ENCODE results near the gene FAM120A. TPM values are rescaled to one million over a fixed set of nuclear protein-coding genes. Genes with fewer than 3 reads are reported as not detected.

Gene FAM120A
- total RNA-seq: 116 and 185 TPM in 2 replicates

- peak within 1 kb of the TSS; percentile 84 for H3K4me3 ChIP-seq (ENCODE audit: low read depth, low read length)
- TF ChIP-seq, protein P1, sequence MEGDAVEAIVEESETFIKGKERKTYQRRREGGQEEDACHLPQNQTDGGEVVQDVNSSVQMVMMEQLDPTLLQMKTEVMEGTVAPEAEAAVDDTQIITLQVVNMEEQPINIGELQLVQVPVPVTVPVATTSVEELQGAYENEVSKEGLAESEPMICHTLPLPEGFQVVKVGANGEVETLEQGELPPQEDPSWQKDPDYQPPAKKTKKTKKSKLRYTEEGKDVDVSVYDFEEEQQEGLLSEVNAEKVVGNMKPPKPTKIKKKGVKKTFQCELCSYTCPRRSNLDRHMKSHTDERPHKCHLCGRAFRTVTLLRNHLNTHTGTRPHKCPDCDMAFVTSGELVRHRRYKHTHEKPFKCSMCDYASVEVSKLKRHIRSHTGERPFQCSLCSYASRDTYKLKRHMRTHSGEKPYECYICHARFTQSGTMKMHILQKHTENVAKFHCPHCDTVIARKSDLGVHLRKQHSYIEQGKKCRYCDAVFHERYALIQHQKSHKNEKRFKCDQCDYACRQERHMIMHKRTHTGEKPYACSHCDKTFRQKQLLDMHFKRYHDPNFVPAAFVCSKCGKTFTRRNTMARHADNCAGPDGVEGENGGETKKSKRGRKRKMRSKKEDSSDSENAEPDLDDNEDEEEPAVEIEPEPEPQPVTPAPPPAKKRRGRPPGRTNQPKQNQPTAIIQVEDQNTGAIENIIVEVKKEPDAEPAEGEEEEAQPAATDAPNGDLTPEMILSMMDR (IDR thresholded peaks at IDR 0.05; ENCODE audit: insufficient read depth, low read depth, low read length): no peak
- peak; percentile 80 for DNase-seq (ENCODE audit: low read depth)
Measured at GRCh38 chr9:93450945-93451815, at the start of gene FAM120A. FAM120A (plus strand) TSS chr9:93451685; CDS start chr9:93451916, 231 bp downstream.

DNA sequence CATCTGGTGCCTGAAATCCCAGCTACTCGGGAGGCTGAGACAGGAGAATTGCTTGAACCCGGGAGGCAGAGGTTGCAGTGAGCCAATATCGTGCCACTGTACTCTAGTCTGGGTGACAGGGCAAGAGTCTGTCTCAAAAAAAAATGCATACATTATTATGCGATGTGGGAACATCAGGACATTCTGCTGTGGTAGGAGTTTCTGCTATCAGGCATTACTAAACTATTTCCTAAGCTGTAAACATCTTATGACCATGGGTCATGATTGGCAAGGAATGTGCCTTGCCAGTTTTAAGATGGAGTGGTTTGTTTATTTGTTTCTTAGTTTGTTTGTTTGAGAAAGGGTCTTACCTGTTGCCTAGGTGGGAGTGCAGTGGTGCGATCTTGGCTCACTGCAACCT is 45.1 kb upstream of the FAM120A start:
- H3K4me3 ChIP-seq (ENCODE audit: low read depth, low read length): no peak overlapping the region
- no peak for DNase-seq (ENCODE audit: low read depth)
- TF ChIP-seq, protein P1 (IDR thresholded peaks at IDR 0.05; ENCODE audit: insufficient read depth, low read depth, low read length): no peak

- TF ChIP-seq, protein P1 (IDR thresholded peaks at IDR 0.05; ENCODE audit: insufficient read depth, low read depth, low read length): no peak
- DNase-seq (ENCODE audit: low read depth): no peak
- H3K4me3 ChIP-seq (ENCODE audit: low read depth, low read length): no peak overlapping the region
Measured at GRCh38 chr9:93413530-93413929, 38.0 kb upstream of the FAM120A start.

- H3K4me3 ChIP-seq (ENCODE audit: low read depth, low read length): no peak overlapping the region
- no peak for DNase-seq (ENCODE audit: low read depth)
- TF ChIP-seq, protein P1 (IDR thresholded peaks at IDR 0.05; ENCODE audit: insufficient read depth, low read depth, low read length): no peak
Measured at GRCh38 chr9:93415176-93415690, 36.3 kb upstream of the FAM120A start.

DNA sequence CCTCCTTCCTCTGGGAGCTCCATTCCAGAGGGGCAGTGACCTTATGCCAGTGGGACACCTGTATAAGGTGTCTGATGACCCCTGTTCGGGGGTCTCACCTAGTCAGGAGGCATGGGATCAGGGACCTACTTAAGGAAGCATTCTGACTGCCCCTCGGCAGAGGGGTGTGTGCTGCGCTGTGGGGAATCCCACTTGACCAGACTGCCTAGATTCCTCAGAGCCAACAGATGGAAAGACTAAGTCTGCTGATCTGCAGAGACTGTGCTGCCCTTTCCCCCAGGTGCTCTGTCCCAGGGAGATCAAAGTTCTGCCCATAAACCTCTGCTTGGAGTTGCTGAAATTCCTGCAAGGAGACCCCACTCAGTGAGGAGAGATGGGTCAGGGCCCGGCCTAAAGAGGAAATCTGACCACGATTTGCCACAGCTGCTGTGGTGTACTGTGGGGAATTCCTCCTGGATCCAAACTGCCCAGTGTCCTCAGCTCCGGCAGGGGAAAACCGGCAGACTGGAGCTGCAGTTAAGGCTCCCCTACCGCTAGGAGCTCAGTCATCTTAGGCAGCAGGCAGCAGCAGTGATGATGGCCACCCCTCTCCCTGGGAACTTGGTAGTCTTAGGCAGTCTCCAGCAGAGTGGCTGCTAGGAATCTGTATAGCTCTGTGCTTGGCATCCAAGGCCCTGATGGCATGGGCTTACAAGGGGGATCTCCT is 34.8 kb upstream of the FAM120A start:
- H3K4me3 ChIP-seq (ENCODE audit: low read depth, low read length): no peak overlapping the region
- no peak for DNase-seq (ENCODE audit: low read depth)
- TF ChIP-seq, protein P1 (IDR thresholded peaks at IDR 0.05; ENCODE audit: insufficient read depth, low read depth, low read length): no peak

DNA sequence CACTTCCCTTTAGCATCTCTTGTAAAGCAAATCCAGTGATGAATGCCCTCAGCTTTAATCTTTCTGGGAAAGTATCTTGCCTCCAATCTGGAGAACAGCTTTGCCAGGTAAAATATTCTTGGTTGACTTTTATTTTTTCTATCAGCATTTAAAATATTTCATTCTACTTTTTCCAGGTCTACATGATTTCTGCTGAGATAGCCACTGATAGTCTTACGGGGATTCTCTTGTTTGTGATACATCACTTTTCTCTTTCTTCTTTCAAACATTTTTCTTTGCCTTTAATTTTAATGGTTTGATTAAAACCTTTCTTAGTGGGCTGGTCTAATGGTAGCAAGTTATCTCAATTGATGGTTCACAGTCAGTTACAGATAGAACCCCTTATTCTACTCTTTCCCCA is 33.9 kb upstream of the FAM120A start:
- no peak for DNase-seq (ENCODE audit: low read depth)
- TF ChIP-seq, protein P1 (IDR thresholded peaks at IDR 0.05; ENCODE audit: insufficient read depth, low read depth, low read length): no peak
- H3K4me3 ChIP-seq (ENCODE audit: low read depth, low read length): no peak overlapping the region

Measured in fibroblast of villous mesenchyme (primary cell).